Endothelial cell of umbilical vein (primary cell): ENCODE results near the gene HCFC1R1. TPM values are rescaled to one million over a fixed set of nuclear protein-coding genes. Genes with fewer than 3 reads are reported as not detected.

Source experiments
- BruUV-seq: library from RNA; stranded (reverse); fragments of 400-500 nt; replicated peaks from 2 replicates; lab custom pipeline; 2021; lab: Mats Ljungman, UMichigan
- CTCF ChIA-PET: fragments of 300-600, 350-600 bp; sonication (Branson Sonifier 250); formaldehyde crosslinking; loops from one replicate; lab custom pipeline; 2021; ENCODE audit warnings: antibody characterized with exemption, inconsistent platforms; lab: Charles Lee
- POLR2A ChIA-PET: fragments of 300-600, 350-600 bp; sonication (Branson Sonifier 250); formaldehyde crosslinking; loops from one replicate; lab custom pipeline; 2021; ENCODE audit warnings: antibody characterized with exemption, inconsistent platforms; lab: Charles Lee
- DNase-seq: peaks from one replicate; pipeline ENCODE4 v3.0.0-alpha.2; 2011; ENCODE audit warnings: low read depth, low spot score
- FAIRE-seq: peaks from 2 replicates; lab custom pipeline; 2011; peaks lifted over from hg19 to GRCh38; lab: Jason Lieb, UNC
- H2AFZ ChIP-seq: 2 replicates; pipeline ENCODE4 v1.6.0; 2012; ENCODE audit warnings: low read depth, low read length, control low read depth, inconsistent platforms
- H3K27ac ChIP-seq: 2 replicates; pipeline ENCODE4 v1.5.1; 2011; ENCODE audit warnings: low read depth, mild to moderate bottlenecking, control low read depth, low read length, moderate library complexity; ENCODE audit not compliant: insufficient read depth
- H3K27me3 ChIP-seq, 2 experiments: 2 replicates each; pipeline versions ENCODE4 v1.6.0 to v1.6.1; 2011; ENCODE audit warnings: low read length in 2 of 2, mixed read lengths in 1 of 2; ENCODE audit not compliant: control insufficient read depth in 2 of 2, insufficient read depth in 2 of 2
- H3K36me3 ChIP-seq, 2 experiments: 2 replicates in 1 of 2; 3 replicates in 1 of 2; pipeline ENCODE4 v1.5.1; 2011; ENCODE audit warnings: low read length in 2 of 2, mild to moderate bottlenecking in 1 of 2, moderate library complexity in 1 of 2; ENCODE audit not compliant: control insufficient read depth in 2 of 2, insufficient read depth in 2 of 2; ENCODE audit errors: extremely low read depth in 1 of 2
- H3K4me1 ChIP-seq: 3 replicates; pipeline ENCODE4 v1.5.1; 2011; ENCODE audit warnings: mild to moderate bottlenecking, low read length; ENCODE audit not compliant: control insufficient read depth, insufficient read depth; ENCODE audit errors: extremely low read depth
- H3K4me2 ChIP-seq: 2 replicates; pipeline ENCODE4 v1.6.1; 2011; ENCODE audit warnings: low read length, control low read depth, mixed read lengths; ENCODE audit not compliant: insufficient read depth
- H3K4me3 ChIP-seq, 3 experiments: fragments of 200-600 bp in 1 of 3; sonication (generic), shearing (Covaris generic) in 1 of 3; replicated peaks in 1 of 3; 2 replicates each; pipeline ENCODE4 v1.5.1; 2011 to 2016; ENCODE audit warnings: control low read depth in 3 of 3, low read length in 3 of 3, mild to moderate bottlenecking in 2 of 3, inconsistent platforms in 1 of 3, low read depth in 1 of 3, moderate library complexity in 1 of 3; ENCODE audit not compliant: insufficient read depth in 1 of 3
- H3K79me2 ChIP-seq: 2 replicates; pipeline ENCODE4 v1.6.0; 2012; ENCODE audit warnings: low read length, inconsistent platforms; ENCODE audit not compliant: control insufficient read depth, insufficient read depth
- H3K9ac ChIP-seq: replicated peaks from 2 replicates; pipeline ENCODE3; 2011; ENCODE audit warnings: low read length, control low read depth; ENCODE audit not compliant: insufficient read depth; ENCODE audit errors: extremely low read depth
- H3K9me1 ChIP-seq: replicated peaks from 3 replicates; pipeline ENCODE4 v1.6.0; 2011; ENCODE audit warnings: mild to moderate bottlenecking, low read length; ENCODE audit not compliant: control insufficient read depth, insufficient read depth; ENCODE audit errors: extremely low read depth
- H3K9me3 ChIP-seq: replicated peaks from 2 replicates; pipeline ENCODE4 v1.5.1; 2012; ENCODE audit warnings: low read length, inconsistent platforms; ENCODE audit not compliant: control insufficient read depth, insufficient read depth
- H4K20me1 ChIP-seq: replicated peaks from 2 replicates; pipeline ENCODE3; 2011; ENCODE audit warnings: mild to moderate bottlenecking, low read length; ENCODE audit not compliant: control insufficient read depth, insufficient read depth; ENCODE audit errors: extremely low read depth
- CTCF ChIP-seq, 2 donors: IDR thresholded peaks; 1 replicate in 1 of 2; 2 replicates in 1 of 2; pipeline ENCODE4 v1.5.1; 2011; ENCODE audit warnings: low read length in 2 of 2, mild to moderate bottlenecking in 2 of 2, moderate library complexity in 2 of 2, control low read depth in 1 of 2, inconsistent platforms in 1 of 2, low read depth in 1 of 2; ENCODE audit not compliant: insufficient read depth in 1 of 2; ENCODE audit errors: extremely low read depth in 1 of 2
- EZH2 ChIP-seq: IDR thresholded peaks from 2 replicates; pipeline ENCODE4 v1.6.1; 2012; ENCODE audit warnings: borderline replicate concordance, low read depth, mild to moderate bottlenecking, moderate library complexity, low read length, inconsistent platforms; ENCODE audit not compliant: severe bottlenecking
- FOS ChIP-seq: IDR thresholded peaks from 2 replicates; pipeline ENCODE4 v1.6.1; 2011; ENCODE audit warnings: mild to moderate bottlenecking, low read length, moderate library complexity, borderline replicate concordance; ENCODE audit not compliant: insufficient read depth
- GATA2 ChIP-seq: IDR thresholded peaks from 2 replicates; pipeline ENCODE4 v1.7.0; 2011; ENCODE audit warnings: low read depth, mild to moderate bottlenecking, moderate library complexity, mixed read lengths, low read length; ENCODE audit not compliant: insufficient read length, insufficient read depth
- JUN ChIP-seq: IDR thresholded peaks from 2 replicates; pipeline ENCODE4 v1.6.1; 2011; ENCODE audit warnings: borderline replicate concordance, low read depth; ENCODE audit not compliant: insufficient read length, insufficient read depth
- MAX ChIP-seq: IDR thresholded peaks from 2 replicates; pipeline ENCODE4 v1.6.1; 2011; ENCODE audit not compliant: insufficient read depth, insufficient read length
- MYC ChIP-seq: IDR thresholded peaks from one replicate; pipeline ENCODE4 v1.6.1; 2011; ENCODE audit warnings: mild to moderate bottlenecking, low read depth, low read length
- POLR2A ChIP-seq: IDR thresholded peaks from 2 replicates; pipeline ENCODE4 v1.6.1; 2012; ENCODE audit warnings: low read depth, mild to moderate bottlenecking, control low read depth, low read length
- POLR2AphosphoS5 ChIP-seq: IDR thresholded peaks from 2 replicates; pipeline ENCODE4 v1.6.1; 2012; ENCODE audit warnings: low read depth, mild to moderate bottlenecking, control low read depth, low read length, moderate library complexity; ENCODE audit not compliant: insufficient read depth
- dilution Hi-C: fragments of 300-500 bp; cut with MboI; formaldehyde crosslinking; loops from one replicate; pipeline ENCODE4 v1.15.0; 2019; ENCODE audit warnings: low sequenced_read_pairs; ENCODE audit not compliant: extremely low pct_ligation_motif_present
- intact Hi-C: fragments of 100-400 bp; cut with micrococcal nuclease; formaldehyde crosslinking; loops from one replicate; pipeline ENCODE4 v1.10.0; 2022
- polyA plus RNA-seq, 4 experiments: library from polyadenylated mRNA; depleted of rRNA in 3 of 4; stranded (reverse) in 3 of 4; unstranded in 1 of 4; fragments of >200 nt; gene quantifications; 2 replicates each; pipeline versions ENCODE4 v1.2.1 to v1.2.3, GENCODE V29; 2011 to 2012; ENCODE audit warnings: missing spikeins in 1 of 4
- total RNA-seq: library from RNA; stranded (reverse); gene quantifications from 2 replicates; pipeline ENCODE4 v1.2.3, GENCODE V29; 2021

Gene HCFC1R1
- total and polyA plus RNA-seq, 2 donors (not counting 3 experiments of a cell fraction or from before 2014, with no cell fraction given), result 28.7 to 49.3 TPM

- dilution Hi-C loops, result no loop called here
- no peak overlapping the region for H3K27ac ChIP-seq
- H3K9me3 ChIP-seq, result no peaks in the 10 kb centered on the region
- H3K4me3 ChIP-seq, result no peak overlapping the region
- no peak overlapping the region for H2AFZ ChIP-seq
- no TSS peak for BruUV-seq
- no peaks in the 10 kb centered on the region for H3K4me1 ChIP-seq
- H4K20me1 ChIP-seq, result no peaks in the 10 kb centered on the region
- H3K79me2 ChIP-seq, result no peaks in the 10 kb centered on the region
- CTCF ChIA-PET, result interaction anchor here (1.4 kb wide), 1 partner anchor 42 kb away, joined by 3 read pairs; no protein-coding TSS in a partner anchor
- no peaks in the 10 kb centered on the region for H3K9me1 ChIP-seq
- no peak overlapping the region for H3K4me2 ChIP-seq
- intact Hi-C loops, result no loop called here
- no peak for FAIRE-seq
- TF ChIP-seq MAX, result no peak
- no peak for TF ChIP-seq EZH2
- no peak for TF ChIP-seq MYC
- no peak for TF ChIP-seq FOS
- no peak for TF ChIP-seq POLR2AphosphoS5
- no peak for TF ChIP-seq JUN
- TF ChIP-seq CTCF (IDR thresholded peaks at IDR 0.05; ENCODE audit: extremely low read depth in 1 of 2, insufficient read depth in 1 of 2, low read depth in 1 of 2, low read length in 2 of 2), result no peak
- TF ChIP-seq POLR2A, result no peak
- no peak for TF ChIP-seq GATA2
- H3K36me3 ChIP-seq, result no peaks in the 10 kb centered on the region
- no peak for DNase-seq
- POLR2A ChIA-PET, result no interaction called here
- H3K9ac ChIP-seq, result no peak overlapping the region
- H3K27me3 ChIP-seq, result peaks cover 0 to 5% of the 10 kb centered on the region in 2 experiments
Measured at GRCh38 chr16:2986623-2987188, 37.0 kb downstream of the HCFC1R1 start.
